Measurements from ENCODE around the gene SMC6. TPM values are rescaled to one million over a fixed set of nuclear protein-coding genes. Genes with fewer than 3 reads are reported as not detected.

The SMC6 gene
- polyA plus RNA-seq, 1 donor (not counting 4 experiments of a cell fraction or from before 2014, with no cell fraction given): 24.4 TPM

DNA sequence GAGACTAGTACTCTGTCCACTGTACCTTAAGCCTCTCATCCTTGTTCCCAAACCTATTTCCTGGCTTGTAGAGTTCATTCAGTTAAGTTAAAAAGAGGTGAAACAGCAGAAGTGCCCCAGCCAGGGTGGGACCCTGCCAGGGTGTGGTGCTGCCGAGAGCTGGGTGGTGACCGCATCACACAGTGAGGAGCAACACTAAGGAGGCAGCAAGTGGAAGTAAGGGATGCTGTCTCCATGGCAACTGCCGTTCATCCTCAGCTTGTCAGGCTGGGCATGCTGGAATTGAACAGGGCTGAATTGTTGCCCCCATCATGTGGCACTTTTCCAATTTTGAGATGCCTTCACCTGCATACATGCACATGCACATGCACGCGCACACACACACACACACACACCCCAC, 136.1 kb downstream of the SMC6 start:
- dilution Hi-C loops (cut with MboI; ENCODE audit: extremely low pct_ligation_motif_present, low sequenced_read_pairs): no loop called here
- Histone ChIP-seq H3K9ac (ENCODE audit: control insufficient read depth, extremely low read depth, insufficient read depth, low read length) (no peak overlapping the region), H3K4me3 (ENCODE audit: control insufficient read depth in 2 of 3, extremely low read depth in 1 of 3, insufficient read depth in 2 of 3, low read depth in 1 of 3, low read length in 3 of 3) (no peak overlapping the region), H3K4me2 (ENCODE audit: control insufficient read depth, extremely low read depth, insufficient read depth, low read depth, low read length) (no peak overlapping the region), H3K79me2 (ENCODE audit: control insufficient read depth, insufficient read depth, low read length) (no peaks in the 10 kb centered on the region), H3K9me3 (ENCODE audit: control insufficient read depth, low read depth, low read length) (no peaks in the 10 kb centered on the region), H3K27me3 (ENCODE audit: control insufficient read depth, extremely low read depth, insufficient read depth, low read length) (no peaks in the 10 kb centered on the region), H4K20me1 (ENCODE audit: control insufficient read depth, extremely low read depth, insufficient read depth, low read length) (no peaks in the 10 kb centered on the region), H3K36me3 (ENCODE audit: control insufficient read depth in 2 of 2, extremely low read depth in 1 of 2, insufficient read depth in 2 of 2, low read length in 2 of 2) (no peaks in the 10 kb centered on the region), H3K27ac (ENCODE audit: control insufficient read depth, insufficient read depth, low read length) (no peak overlapping the region), H2AFZ (ENCODE audit: control insufficient read depth, low read length) (no peak overlapping the region), H3K9me1 (ENCODE audit: control insufficient read depth, extremely low read depth, insufficient read depth, low read length) (no peaks in the 10 kb centered on the region), H3K4me1 (ENCODE audit: control insufficient read depth, extremely low read depth, insufficient read depth, low read length) (peaks cover 39% of the 10 kb centered on the region)
- FAIRE-seq (no peak), DNase-seq (ENCODE audit: low read depth, low spot score) (no peak)
- TF ChIP-seq, protein P1, sequence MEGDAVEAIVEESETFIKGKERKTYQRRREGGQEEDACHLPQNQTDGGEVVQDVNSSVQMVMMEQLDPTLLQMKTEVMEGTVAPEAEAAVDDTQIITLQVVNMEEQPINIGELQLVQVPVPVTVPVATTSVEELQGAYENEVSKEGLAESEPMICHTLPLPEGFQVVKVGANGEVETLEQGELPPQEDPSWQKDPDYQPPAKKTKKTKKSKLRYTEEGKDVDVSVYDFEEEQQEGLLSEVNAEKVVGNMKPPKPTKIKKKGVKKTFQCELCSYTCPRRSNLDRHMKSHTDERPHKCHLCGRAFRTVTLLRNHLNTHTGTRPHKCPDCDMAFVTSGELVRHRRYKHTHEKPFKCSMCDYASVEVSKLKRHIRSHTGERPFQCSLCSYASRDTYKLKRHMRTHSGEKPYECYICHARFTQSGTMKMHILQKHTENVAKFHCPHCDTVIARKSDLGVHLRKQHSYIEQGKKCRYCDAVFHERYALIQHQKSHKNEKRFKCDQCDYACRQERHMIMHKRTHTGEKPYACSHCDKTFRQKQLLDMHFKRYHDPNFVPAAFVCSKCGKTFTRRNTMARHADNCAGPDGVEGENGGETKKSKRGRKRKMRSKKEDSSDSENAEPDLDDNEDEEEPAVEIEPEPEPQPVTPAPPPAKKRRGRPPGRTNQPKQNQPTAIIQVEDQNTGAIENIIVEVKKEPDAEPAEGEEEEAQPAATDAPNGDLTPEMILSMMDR (optimal IDR thresholded peaks at IDR 0.05 in 1 of 3, IDR thresholded peaks at IDR 0.05 in 1 of 3, conservative IDR thresholded peaks at IDR 0.05 in 1 of 3; ENCODE audit: extremely low read depth in 1 of 3, insufficient read depth in 2 of 3, low read length in 3 of 3): no peak
- TF ChIP-seq EZH2 (IDR thresholded peaks at IDR 0.05; ENCODE audit: low read length): no peak

DNA sequence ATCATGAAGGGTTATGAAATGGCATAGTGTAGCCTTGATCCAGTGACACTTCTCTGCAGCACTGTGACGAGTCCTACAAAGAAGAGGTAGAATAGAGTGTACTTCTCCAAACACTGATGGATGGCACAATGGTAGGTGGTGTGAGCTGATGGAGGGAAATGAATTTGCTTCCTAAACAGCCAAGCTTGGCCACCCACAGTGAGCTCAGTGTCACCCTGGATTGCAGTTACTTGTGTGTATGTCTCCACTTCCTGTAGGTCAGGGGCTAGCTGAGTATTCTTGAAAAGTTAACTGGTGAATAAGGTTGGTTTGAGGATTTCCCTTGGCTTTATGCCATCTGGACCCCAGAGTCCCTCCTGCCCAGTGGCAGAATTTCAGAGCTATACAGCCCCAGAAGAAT, 137.2 kb downstream of the SMC6 start:
- H3K4me1 ChIP-seq (ENCODE audit: control insufficient read depth, extremely low read depth, insufficient read depth, low read length): peaks cover 33% of the 10 kb centered on the region
- DNase-seq (ENCODE audit: low read depth, low spot score) (no peak), FAIRE-seq (no peak)
- no peaks in the 10 kb centered on the region for H3K9me1 ChIP-seq (ENCODE audit: control insufficient read depth, extremely low read depth, insufficient read depth, low read length)
- peak overlapping the region; percentile 68 for H3K27ac ChIP-seq (ENCODE audit: control insufficient read depth, insufficient read depth, low read length)
- H3K4me2 ChIP-seq (ENCODE audit: control insufficient read depth, extremely low read depth, insufficient read depth, low read depth, low read length): no peak overlapping the region
- no peaks in the 10 kb centered on the region for H3K79me2 ChIP-seq (ENCODE audit: control insufficient read depth, insufficient read depth, low read length)
- no peaks in the 10 kb centered on the region for H4K20me1 ChIP-seq (ENCODE audit: control insufficient read depth, extremely low read depth, insufficient read depth, low read length)
- H3K9me3 ChIP-seq (ENCODE audit: control insufficient read depth, low read depth, low read length): no peaks in the 10 kb centered on the region
- no peak overlapping the region for H3K9ac ChIP-seq (ENCODE audit: control insufficient read depth, extremely low read depth, insufficient read depth, low read length)
- H2AFZ ChIP-seq (ENCODE audit: control insufficient read depth, low read length): no peak overlapping the region
- TF ChIP-seq, protein P1 (optimal IDR thresholded peaks at IDR 0.05 in 1 of 3, IDR thresholded peaks at IDR 0.05 in 1 of 3, conservative IDR thresholded peaks at IDR 0.05 in 1 of 3; ENCODE audit: extremely low read depth in 1 of 3, insufficient read depth in 2 of 3, low read length in 3 of 3): no peak
- TF ChIP-seq EZH2 (IDR thresholded peaks at IDR 0.05; ENCODE audit: low read length): no peak
- H3K36me3 ChIP-seq (ENCODE audit: control insufficient read depth in 2 of 2, extremely low read depth in 1 of 2, insufficient read depth in 2 of 2, low read length in 2 of 2): no peaks in the 10 kb centered on the region
- H3K4me3 ChIP-seq (ENCODE audit: control insufficient read depth in 2 of 3, extremely low read depth in 1 of 3, insufficient read depth in 2 of 3, low read depth in 1 of 3, low read length in 3 of 3): no peak overlapping the region
- H3K27me3 ChIP-seq (ENCODE audit: control insufficient read depth, extremely low read depth, insufficient read depth, low read length): no peaks in the 10 kb centered on the region
- dilution Hi-C loops (cut with MboI; ENCODE audit: extremely low pct_ligation_motif_present, low sequenced_read_pairs): no loop called here
